ENCODE data around the gene DNAJC21. TPM values are rescaled to one million over a fixed set of nuclear protein-coding genes. Genes with fewer than 3 reads are reported as not detected.

The DNAJC21 gene
- total RNA-seq, 1 experiment from 2014 or later = 25.1 TPM

GRCh38 chr5:34977934-34978613 lies 48.7 kb downstream of the DNAJC21 start:
- DNase-seq (ENCODE audit: low read depth) = no peak

GRCh38 chr5:34978681-34979080 lies 49.3 kb downstream of the DNAJC21 start:
- no peak for DNase-seq (ENCODE audit: low read depth)

- DNase-seq (ENCODE audit: low read depth) = no peak
Measured at GRCh38 chr5:34982823-34983222, 53.5 kb downstream of the DNAJC21 start.

GRCh38 chr5:34986965-34987364 lies 57.6 kb downstream of the DNAJC21 start:
- no peak for DNase-seq (ENCODE audit: low read depth)

DNA sequence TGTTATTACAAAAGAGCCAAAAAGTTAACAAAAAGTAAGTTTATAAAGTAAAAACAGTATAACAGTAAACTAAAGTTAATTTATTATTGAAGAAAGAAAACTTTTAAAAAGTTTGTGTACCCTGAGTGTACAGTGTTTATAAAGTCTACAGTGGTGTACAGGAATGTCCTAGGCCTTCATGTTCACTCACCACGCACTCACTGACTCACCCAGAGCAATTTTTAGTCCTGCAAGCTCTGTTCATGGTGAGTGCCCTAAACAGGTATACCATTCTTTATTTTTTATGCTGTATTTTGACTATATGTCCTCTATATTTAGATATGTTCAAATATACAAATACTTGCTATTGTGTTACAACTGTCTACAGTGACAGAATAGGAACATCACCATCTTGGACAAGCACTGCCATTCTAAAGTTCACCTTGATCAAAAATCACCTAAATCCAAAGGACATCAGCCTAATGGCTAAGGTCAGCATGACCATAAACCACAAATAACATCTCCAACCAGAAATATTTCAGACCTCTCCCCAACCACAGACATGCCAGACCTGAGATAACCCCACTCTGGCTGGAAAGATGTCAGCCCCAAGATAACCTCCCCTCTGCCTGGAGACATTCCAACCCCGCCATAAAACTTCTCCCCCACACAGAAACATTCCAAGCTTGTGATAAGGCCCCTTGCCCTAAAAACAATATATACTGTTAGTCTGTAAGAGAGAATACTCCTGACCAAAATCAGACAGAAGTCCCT lies 62.3 kb downstream of the DNAJC21 start:
- DNase-seq (ENCODE audit: low read depth) = peak; percentile 11

- no peak for DNase-seq (ENCODE audit: low read depth)
Measured at GRCh38 chr5:34993951-34994350, 64.6 kb downstream of the DNAJC21 start.

GRCh38 chr5:34996261-34996660 lies 66.9 kb downstream of the DNAJC21 start:
- DNase-seq (ENCODE audit: low read depth) = no peak

DNA sequence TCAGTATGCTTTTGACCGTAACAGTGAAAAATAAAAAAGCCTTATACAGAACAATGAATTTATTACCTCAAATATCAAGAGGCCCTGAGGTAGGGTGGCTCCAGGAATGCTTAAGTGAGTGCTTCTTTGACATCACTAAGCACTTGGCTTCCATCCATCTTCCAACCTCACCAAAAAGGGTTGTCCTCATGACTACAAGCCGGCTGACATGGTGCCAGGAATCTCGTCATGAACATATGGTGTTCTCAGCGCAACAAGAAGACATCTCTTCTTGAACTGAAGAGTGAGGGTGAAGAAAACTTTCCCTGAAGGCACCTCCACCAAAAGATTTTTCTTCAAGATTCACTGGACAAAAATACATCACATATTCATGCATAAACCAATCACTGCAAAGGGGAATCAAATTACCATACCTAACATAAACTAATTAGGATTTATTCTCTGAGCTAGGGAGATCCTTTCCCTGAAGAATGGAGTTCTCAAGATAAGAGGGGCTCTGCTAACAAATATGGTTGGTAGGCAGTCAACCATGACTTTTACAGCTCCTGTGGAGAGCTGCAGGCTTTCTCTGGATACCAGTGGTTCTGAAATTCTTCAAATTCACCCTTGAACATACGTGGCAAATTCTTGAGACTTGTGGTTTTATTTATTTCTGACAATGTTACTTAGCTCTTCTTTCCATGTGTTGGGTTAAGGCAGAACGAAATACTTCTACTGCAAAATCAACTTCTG lies 68.9 kb downstream of the DNAJC21 start:
- peak; percentile 70 for DNase-seq (ENCODE audit: low read depth)

GRCh38 chr5:35001842-35002241 lies 72.5 kb downstream of the DNAJC21 start:
- no peak for DNase-seq (ENCODE audit: low read depth)

- DNase-seq (ENCODE audit: low read depth) = no peak
Measured at GRCh38 chr5:35002459-35002858, 73.1 kb downstream of the DNAJC21 start.

DNA sequence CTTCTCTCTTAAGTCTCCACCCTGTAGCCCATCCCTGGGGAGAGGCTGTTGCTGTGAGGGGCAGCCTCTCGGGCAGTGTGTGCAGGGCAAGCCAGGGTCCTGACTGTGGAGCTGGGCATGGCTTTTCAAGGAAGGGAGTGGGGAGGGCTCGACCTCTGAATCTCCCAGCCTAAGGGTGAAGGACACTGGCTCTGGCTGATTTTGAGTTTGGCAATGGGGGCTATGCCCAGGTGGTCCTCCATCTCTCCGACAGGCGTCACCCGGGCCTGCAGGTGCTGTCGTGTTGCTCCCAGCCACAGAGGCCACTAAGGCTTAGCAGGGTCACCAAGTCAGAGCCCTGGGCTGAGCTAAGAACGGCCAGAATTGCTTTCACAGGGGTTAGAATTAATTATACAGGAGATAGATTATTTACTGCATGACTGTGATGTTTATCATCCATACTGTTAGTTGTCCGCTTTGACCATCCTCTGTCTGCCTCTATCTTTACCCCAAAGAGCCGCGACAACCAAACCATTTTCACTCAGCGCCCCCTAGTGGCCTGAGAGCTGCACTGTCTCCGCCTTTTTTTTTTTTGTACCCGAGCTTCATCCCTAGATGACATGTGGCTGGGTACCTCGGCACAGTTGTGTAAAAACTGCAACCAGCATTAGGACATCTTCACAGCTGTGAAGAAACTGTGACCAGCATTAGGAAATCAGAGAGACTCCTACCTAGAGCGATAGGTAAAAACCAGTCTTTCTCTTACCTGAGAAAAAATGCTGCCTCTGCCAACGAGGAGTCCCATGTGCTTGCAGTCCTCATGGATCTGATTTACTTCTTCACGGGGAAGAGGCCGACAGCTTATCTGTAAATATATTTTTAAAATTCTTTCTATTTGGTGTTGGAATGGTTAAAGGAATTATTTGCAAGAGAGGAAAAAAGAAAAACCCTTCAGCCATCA lies 73.9 kb downstream of the DNAJC21 start:
- DNase-seq (ENCODE audit: low read depth) = peak; percentile 53

DNA sequence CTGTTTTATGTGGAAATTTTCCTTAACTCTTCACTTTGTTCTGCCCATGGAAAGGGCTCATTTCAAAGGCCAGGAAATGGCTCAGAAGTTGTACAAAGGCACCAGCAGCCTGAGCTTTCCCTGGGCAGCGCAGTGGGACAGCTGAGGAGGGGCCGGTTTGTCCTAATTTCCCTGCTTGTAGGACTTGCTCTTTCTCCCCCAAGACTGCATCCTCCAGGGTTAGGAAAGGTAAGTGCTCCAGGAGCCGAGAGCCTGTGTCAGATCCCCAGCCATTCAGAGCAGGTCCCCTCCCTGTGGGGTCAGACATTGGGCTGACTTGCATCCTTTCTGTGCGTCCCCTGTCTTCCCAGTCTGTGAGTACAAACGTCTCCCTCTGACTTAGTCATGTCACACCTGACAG lies 74.8 kb downstream of the DNAJC21 start:
- no peak for DNase-seq (ENCODE audit: low read depth)

GRCh38 chr5:35004771-35005170 lies 75.4 kb downstream of the DNAJC21 start:
- DNase-seq (ENCODE audit: low read depth) = no peak

Other genes starting within 250 kb of the DNAJC21 start
- gene TTC23L, start 90.4 kb upstream of the DNAJC21 start, total RNA-seq (2014; rRNA removed; shearing (Covaris generic)) = under 0.01 and 0.20 TPM in 2 replicates
- 34.6 and 74.0 TPM in 2 replicates for gene RAD1, start 14.1 kb upstream of the DNAJC21 start, total RNA-seq (2014; rRNA removed; shearing (Covaris generic))
- 55.8 and 65.8 TPM in 2 replicates for gene BRIX1, start 13.8 kb upstream of the DNAJC21 start, total RNA-seq (2014; rRNA removed; shearing (Covaris generic))
- not detected in 2 replicates for gene AGXT2, start 118.4 kb downstream of the DNAJC21 start, total RNA-seq (2014; rRNA removed; shearing (Covaris generic))

All from RPMI7951 (cell line).